GM12891 (cell line): ENCODE measurements around the gene UGCG.

Experiments
- POLR2A ChIP-seq: IDR thresholded peaks from 2 replicates; pipeline ENCODE4 v1.6.1; 2011; ENCODE audit warnings: low read depth, low read length, control low read depth
- POU2F2 ChIP-seq: IDR thresholded peaks from 2 replicates; pipeline ENCODE4 v1.6.1; 2011; ENCODE audit warnings: low read depth, mild to moderate bottlenecking, control low read depth, low read length, moderate library complexity

- TF ChIP-seq POLR2A (no peak), POU2F2 (no peak)
These were observed 36.2 kb upstream of the UGCG start for GRCh38 chr9:111860443-111860842.
